ENCODE results near the gene KRT20. TPM values are rescaled to one million over a fixed set of nuclear protein-coding genes. Genes with fewer than 3 reads are reported as not detected.
"Not testable (repeated sequence)": the region's sequence is repeated elsewhere in the genome, so short reads cannot be mapped to it uniquely, and the experiment has no call there.

KRT20 gene, protein sequence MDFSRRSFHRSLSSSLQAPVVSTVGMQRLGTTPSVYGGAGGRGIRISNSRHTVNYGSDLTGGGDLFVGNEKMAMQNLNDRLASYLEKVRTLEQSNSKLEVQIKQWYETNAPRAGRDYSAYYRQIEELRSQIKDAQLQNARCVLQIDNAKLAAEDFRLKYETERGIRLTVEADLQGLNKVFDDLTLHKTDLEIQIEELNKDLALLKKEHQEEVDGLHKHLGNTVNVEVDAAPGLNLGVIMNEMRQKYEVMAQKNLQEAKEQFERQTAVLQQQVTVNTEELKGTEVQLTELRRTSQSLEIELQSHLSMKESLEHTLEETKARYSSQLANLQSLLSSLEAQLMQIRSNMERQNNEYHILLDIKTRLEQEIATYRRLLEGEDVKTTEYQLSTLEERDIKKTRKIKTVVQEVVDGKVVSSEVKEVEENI
- total RNA-seq (not detected), polyA plus RNA-seq (ENCODE audit: insufficient read length in 2 of 2) (not detected)
- long read RNA-seq, donor 1 = 0 reads
- long read RNA-seq, donor 2 = 0 reads
- long read RNA-seq, donor 3 = 0 reads
- long read RNA-seq, donor 4 = 0 reads

- Histone ChIP-seq H3K4me3 (ENCODE audit: low read depth, low read length) (no peak within 1 kb of the TSS), H3K27ac (ENCODE audit: low read depth, low read length) (no peak within 1 kb of the TSS), H3K36me3 (ENCODE audit: control insufficient read depth, insufficient read depth, low read length) (no peaks in the 10 kb centered on the region), H3K9me3 (ENCODE audit: control insufficient read depth, insufficient read depth, low read length) (no peaks in the 10 kb centered on the region), H3K27me3 (ENCODE audit: control insufficient read depth, insufficient read depth, low read length) (no peaks in the 10 kb centered on the region), H3K4me1 (ENCODE audit: control insufficient read depth, insufficient read depth, low read length) (no peaks in the 10 kb centered on the region)
- no peak for DNase-seq (ENCODE audit: low read depth in 4 of 6, low spot score in 6 of 6)
- WGBS (ENCODE audit: insufficient coverage) = 96% methylated on average over 20 of the region's 23 CpGs
These were observed at the start of gene KRT20 for GRCh38 chr17:40884708-40885512. Gene KRT20 (minus strand): TSS chr17:40885242. CDS start chr17:40885185, 57 bp downstream.

DNA sequence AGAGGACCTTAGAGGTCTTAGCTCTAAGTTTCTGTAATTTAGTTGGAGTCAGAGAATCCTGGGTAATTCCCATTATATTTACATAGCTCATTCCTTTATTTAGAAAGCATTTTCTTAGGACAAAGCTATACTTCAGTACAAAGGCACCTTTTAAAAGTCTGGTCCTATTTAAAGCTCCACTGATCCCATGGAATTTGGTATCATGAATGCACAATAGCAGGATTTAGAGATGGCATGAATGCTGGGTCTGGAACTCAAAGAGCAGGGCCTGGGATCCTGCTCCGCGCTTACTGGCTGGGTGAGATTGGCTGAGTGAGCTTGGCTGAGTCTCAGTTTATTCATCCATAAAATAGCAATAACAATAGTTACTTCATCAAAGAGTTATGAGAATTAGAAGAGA, 47.6 kb upstream of the KRT20 start:
- Histone ChIP-seq H3K36me3 (ENCODE audit: control insufficient read depth, insufficient read depth, low read length) (no peaks in the 10 kb centered on the region), H3K27me3 (ENCODE audit: control insufficient read depth, insufficient read depth, low read length) (no peaks in the 10 kb centered on the region), H3K4me3 (ENCODE audit: low read depth, low read length) (no peak overlapping the region), H3K27ac (ENCODE audit: low read depth, low read length) (no peak overlapping the region), H3K9me3 (ENCODE audit: control insufficient read depth, insufficient read depth, low read length) (no peaks in the 10 kb centered on the region), H3K4me1 (ENCODE audit: control insufficient read depth, insufficient read depth, low read length) (no peaks in the 10 kb centered on the region)
- peak in 1 of 6 donors; percentile 11 for DNase-seq (ENCODE audit: low read depth in 4 of 6, low spot score in 6 of 6)
- no CpG with 5 or more reads among the region's 2 CpGs for WGBS (ENCODE audit: insufficient coverage)

DNA sequence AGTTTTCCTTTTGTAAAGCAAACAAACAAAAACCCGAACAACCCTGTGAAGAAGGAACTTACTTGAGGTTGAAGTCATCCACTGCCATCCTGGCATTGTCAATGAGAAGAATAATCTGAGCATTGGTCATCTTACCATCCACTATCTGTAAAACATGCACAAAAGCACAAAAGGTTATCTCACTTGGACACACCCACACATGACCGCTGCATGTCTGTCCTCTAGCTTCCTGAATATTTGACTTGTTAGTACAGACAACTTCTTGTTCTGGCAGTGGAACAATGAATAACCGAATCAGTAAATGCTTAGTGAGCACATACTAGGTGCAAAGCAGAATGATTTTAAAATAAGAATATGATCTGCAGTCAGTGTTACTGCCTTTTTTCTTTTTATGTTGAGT, 46.3 kb upstream of the KRT20 start:
- no peak overlapping the region for H3K27ac ChIP-seq (ENCODE audit: low read depth, low read length)
- 80% methylated on average over 1 of the region's 3 CpGs for WGBS (ENCODE audit: insufficient coverage)
- DNase-seq (ENCODE audit: low read depth in 4 of 6, low spot score in 6 of 6) = no peak
- no peaks in the 10 kb centered on the region for H3K36me3 ChIP-seq (ENCODE audit: control insufficient read depth, insufficient read depth, low read length)
- no peaks in the 10 kb centered on the region for H3K4me1 ChIP-seq (ENCODE audit: control insufficient read depth, insufficient read depth, low read length)
- H3K4me3 ChIP-seq (ENCODE audit: low read depth, low read length) = no peak overlapping the region
- no peaks in the 10 kb centered on the region for H3K9me3 ChIP-seq (ENCODE audit: control insufficient read depth, insufficient read depth, low read length)
- no peaks in the 10 kb centered on the region for H3K27me3 ChIP-seq (ENCODE audit: control insufficient read depth, insufficient read depth, low read length)

GRCh38 chr17:40926341-40926740, 41.3 kb upstream of the KRT20 start:
- H3K27me3 ChIP-seq (ENCODE audit: control insufficient read depth, insufficient read depth, low read length) = no peaks in the 10 kb centered on the region
- H3K9me3 ChIP-seq (ENCODE audit: control insufficient read depth, insufficient read depth, low read length) = no peaks in the 10 kb centered on the region
- H3K27ac ChIP-seq (ENCODE audit: low read depth, low read length) = no peak overlapping the region
- no peak for DNase-seq (ENCODE audit: low read depth in 4 of 6, low spot score in 6 of 6)
- no peaks in the 10 kb centered on the region for H3K36me3 ChIP-seq (ENCODE audit: control insufficient read depth, insufficient read depth, low read length)
- 69% methylated on average over 8 of the region's 8 CpGs for whole genome bisulfite sequencing (ENCODE audit: insufficient coverage)
- H3K4me3 ChIP-seq (ENCODE audit: low read depth, low read length) = no peak overlapping the region
- H3K4me1 ChIP-seq (ENCODE audit: control insufficient read depth, insufficient read depth, low read length) = no peaks in the 10 kb centered on the region

GRCh38 chr17:40922239-40922638, 37.2 kb upstream of the KRT20 start:
- Histone ChIP-seq H3K27me3 (ENCODE audit: control insufficient read depth, insufficient read depth, low read length) (no peaks in the 10 kb centered on the region), H3K4me3 (ENCODE audit: low read depth, low read length) (no peak overlapping the region), H3K27ac (ENCODE audit: low read depth, low read length) (no peak overlapping the region), H3K36me3 (ENCODE audit: control insufficient read depth, insufficient read depth, low read length) (no peaks in the 10 kb centered on the region), H3K4me1 (ENCODE audit: control insufficient read depth, insufficient read depth, low read length) (no peaks in the 10 kb centered on the region), H3K9me3 (ENCODE audit: control insufficient read depth, insufficient read depth, low read length) (no peaks in the 10 kb centered on the region)
- no peak for DNase-seq (ENCODE audit: low read depth in 4 of 6, low spot score in 6 of 6)
- WGBS (ENCODE audit: insufficient coverage) = 51% methylated on average over 2 of the region's 2 CpGs

DNA sequence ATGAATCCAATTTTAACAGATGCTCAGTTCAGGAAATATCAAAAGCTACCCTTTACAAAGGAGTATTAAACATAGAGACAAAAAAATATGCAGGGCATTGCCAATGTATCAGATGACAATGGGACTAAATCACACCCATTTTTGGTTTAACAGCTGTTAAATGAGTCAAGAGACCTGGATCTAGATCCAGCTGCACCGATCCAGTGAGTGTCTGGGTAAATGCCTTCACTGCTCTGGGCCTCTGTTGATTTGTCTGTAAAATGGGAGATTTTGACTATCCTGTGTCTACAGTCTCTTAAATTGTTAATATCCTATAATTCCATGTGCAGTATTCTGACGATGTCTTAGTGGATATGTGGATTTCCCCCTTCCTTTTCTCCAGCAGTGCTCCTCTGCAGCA, 36.0 kb upstream of the KRT20 start:
- WGBS (ENCODE audit: insufficient coverage) = no CpG with 5 or more reads among the region's 2 CpGs
- Histone ChIP-seq H3K27ac (ENCODE audit: low read depth, low read length) (no peak overlapping the region), H3K27me3 (ENCODE audit: control insufficient read depth, insufficient read depth, low read length) (no peaks in the 10 kb centered on the region), H3K9me3 (ENCODE audit: control insufficient read depth, insufficient read depth, low read length) (no peaks in the 10 kb centered on the region), H3K4me1 (ENCODE audit: control insufficient read depth, insufficient read depth, low read length) (no peaks in the 10 kb centered on the region), H3K4me3 (ENCODE audit: low read depth, low read length) (no peak overlapping the region), H3K36me3 (ENCODE audit: control insufficient read depth, insufficient read depth, low read length) (no peaks in the 10 kb centered on the region)
- DNase-seq (ENCODE audit: low read depth in 4 of 6, low spot score in 6 of 6) = no peak

DNA sequence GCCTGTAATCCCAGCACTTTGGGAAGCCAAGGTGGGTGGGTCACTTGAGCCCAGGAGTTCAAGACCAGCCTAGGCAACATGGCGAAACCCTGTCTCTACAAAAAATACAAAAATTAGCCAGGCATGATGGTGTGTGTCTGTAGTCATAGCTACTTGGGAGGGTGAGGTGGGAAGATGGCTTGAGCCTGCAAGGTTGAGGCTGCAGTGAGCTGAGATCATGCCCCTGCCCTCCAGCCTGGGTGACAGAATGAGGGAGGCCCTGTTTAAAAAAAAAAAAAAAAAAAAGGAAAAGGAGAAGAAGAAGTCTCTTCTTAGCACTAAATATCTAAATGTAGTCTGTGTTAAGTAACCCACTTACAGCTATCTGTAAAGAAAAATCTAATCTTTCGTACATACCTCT, 32.1 kb upstream of the KRT20 start:
- not testable (repeated sequence) for H3K9me3 ChIP-seq (ENCODE audit: control insufficient read depth, insufficient read depth, low read length); DNase-seq (ENCODE audit: low read depth in 4 of 6, low spot score in 6 of 6); H3K4me3 ChIP-seq (ENCODE audit: low read depth, low read length); H3K27me3 ChIP-seq (ENCODE audit: control insufficient read depth, insufficient read depth, low read length); H3K27ac ChIP-seq (ENCODE audit: low read depth, low read length); H3K4me1 ChIP-seq (ENCODE audit: control insufficient read depth, insufficient read depth, low read length); H3K36me3 ChIP-seq (ENCODE audit: control insufficient read depth, insufficient read depth, low read length)
- no CpG with 5 or more reads among the region's 2 CpGs for WGBS (ENCODE audit: insufficient coverage)

- H3K9me3 ChIP-seq (ENCODE audit: control insufficient read depth, insufficient read depth, low read length) = no peaks in the 10 kb centered on the region
- no peaks in the 10 kb centered on the region for H3K36me3 ChIP-seq (ENCODE audit: control insufficient read depth, insufficient read depth, low read length)
- no peaks in the 10 kb centered on the region for H3K27me3 ChIP-seq (ENCODE audit: control insufficient read depth, insufficient read depth, low read length)
- DNase-seq (ENCODE audit: low read depth in 4 of 6, low spot score in 6 of 6) = no peak
- H3K4me3 ChIP-seq (ENCODE audit: low read depth, low read length) = no peak overlapping the region
- WGBS (ENCODE audit: insufficient coverage) = no CpG with 5 or more reads among the region's 1 CpG
- no peaks in the 10 kb centered on the region for H3K4me1 ChIP-seq (ENCODE audit: control insufficient read depth, insufficient read depth, low read length)
- no peak overlapping the region for H3K27ac ChIP-seq (ENCODE audit: low read depth, low read length)
These were observed 31.3 kb upstream of the KRT20 start for GRCh38 chr17:40916366-40916765.

- Histone ChIP-seq H3K9me3 (ENCODE audit: control insufficient read depth, insufficient read depth, low read length) (no peaks in the 10 kb centered on the region), H3K4me1 (ENCODE audit: control insufficient read depth, insufficient read depth, low read length) (no peaks in the 10 kb centered on the region), H3K36me3 (ENCODE audit: control insufficient read depth, insufficient read depth, low read length) (no peaks in the 10 kb centered on the region), H3K4me3 (ENCODE audit: low read depth, low read length) (no peak overlapping the region), H3K27me3 (ENCODE audit: control insufficient read depth, insufficient read depth, low read length) (no peaks in the 10 kb centered on the region), H3K27ac (ENCODE audit: low read depth, low read length) (no peak overlapping the region)
- no peak for DNase-seq (ENCODE audit: low read depth in 4 of 6, low spot score in 6 of 6)
- 71% methylated on average over 1 of the region's 2 CpGs for WGBS (ENCODE audit: insufficient coverage)
These were observed 30.7 kb upstream of the KRT20 start for GRCh38 chr17:40915721-40916256.
